Choroid plexus epithelial cell (primary cell): ENCODE data around the gene NOBOX.

Experiments used
- DNase-seq: peaks from one replicate; pipeline ENCODE4 v3.0.0-alpha.2; 2010; ENCODE audit warnings: low read depth
- H3K4me3 ChIP-seq: 2 replicates; pipeline ENCODE4 v1.5.1; 2011; ENCODE audit warnings: low read depth, mild to moderate bottlenecking, control low read depth, low read length, moderate library complexity
- CTCF ChIP-seq: conservative IDR thresholded peaks from 2 replicates; pipeline ENCODE4 v1.5.1; 2011; ENCODE audit warnings: low read depth, mild to moderate bottlenecking, control low read depth, inconsistent platforms, low read length, moderate library complexity

Gene NOBOX

GRCh38 chr7:144407266-144407931 is 3.9 kb upstream of the NOBOX start:
- DNase-seq = no peak
- no peak for TF ChIP-seq CTCF
- H3K4me3 ChIP-seq = no peak overlapping the region

GRCh38 chr7:144404946-144405345 is 1.5 kb upstream of the NOBOX start:
- H3K4me3 ChIP-seq = no peak overlapping the region
- DNase-seq = no peak
- no peak for TF ChIP-seq CTCF

GRCh38 chr7:144403102-144403501 is 391 bp downstream of the NOBOX start:
- no peak for DNase-seq
- no peak for TF ChIP-seq CTCF
- no peak overlapping the region for H3K4me3 ChIP-seq

- H3K4me3 ChIP-seq = no peak overlapping the region
- TF ChIP-seq CTCF = no peak
- DNase-seq = no peak
Measured at GRCh38 chr7:144401490-144401889, 2.0 kb downstream of the NOBOX start.

GRCh38 chr7:144399946-144400345 is 3.5 kb downstream of the NOBOX start:
- no peak for DNase-seq
- no peak for TF ChIP-seq CTCF

GRCh38 chr7:144398911-144399310 is 4.6 kb downstream of the NOBOX start:
- no peak for TF ChIP-seq CTCF
- DNase-seq = no peak
- H3K4me3 ChIP-seq = no peak overlapping the region

More at GRCh38 chr7:144399946-144400345, 3.5 kb downstream of the NOBOX start:
- H3K4me3 ChIP-seq = no peak overlapping the region

GRCh38 chr7:144398291-144398690 is 5.2 kb downstream of the NOBOX start:
- no peak overlapping the region for H3K4me3 ChIP-seq
- DNase-seq = no peak
- no peak for TF ChIP-seq CTCF
